Choroid plexus epithelial cell (primary cell): Measurements from ENCODE around the gene ITGAV.
A peak's percentile ranks its signal among the peaks of the same experiment; 100 is the strongest.

Experiments used
- DNase-seq: peaks from one replicate; pipeline ENCODE4 v3.0.0-alpha.2; 2010; ENCODE audit warnings: low read depth
- H3K4me3 ChIP-seq: 2 replicates; pipeline ENCODE4 v1.5.1; 2011; ENCODE audit warnings: low read depth, mild to moderate bottlenecking, control low read depth, low read length, moderate library complexity
- TF ChIP-seq, protein P1 (sequence below): conservative IDR thresholded peaks from 2 replicates; pipeline ENCODE4 v1.5.1; 2011; ENCODE audit warnings: low read depth, mild to moderate bottlenecking, control low read depth, inconsistent platforms, low read length, moderate library complexity

The ITGAV gene

DNA sequence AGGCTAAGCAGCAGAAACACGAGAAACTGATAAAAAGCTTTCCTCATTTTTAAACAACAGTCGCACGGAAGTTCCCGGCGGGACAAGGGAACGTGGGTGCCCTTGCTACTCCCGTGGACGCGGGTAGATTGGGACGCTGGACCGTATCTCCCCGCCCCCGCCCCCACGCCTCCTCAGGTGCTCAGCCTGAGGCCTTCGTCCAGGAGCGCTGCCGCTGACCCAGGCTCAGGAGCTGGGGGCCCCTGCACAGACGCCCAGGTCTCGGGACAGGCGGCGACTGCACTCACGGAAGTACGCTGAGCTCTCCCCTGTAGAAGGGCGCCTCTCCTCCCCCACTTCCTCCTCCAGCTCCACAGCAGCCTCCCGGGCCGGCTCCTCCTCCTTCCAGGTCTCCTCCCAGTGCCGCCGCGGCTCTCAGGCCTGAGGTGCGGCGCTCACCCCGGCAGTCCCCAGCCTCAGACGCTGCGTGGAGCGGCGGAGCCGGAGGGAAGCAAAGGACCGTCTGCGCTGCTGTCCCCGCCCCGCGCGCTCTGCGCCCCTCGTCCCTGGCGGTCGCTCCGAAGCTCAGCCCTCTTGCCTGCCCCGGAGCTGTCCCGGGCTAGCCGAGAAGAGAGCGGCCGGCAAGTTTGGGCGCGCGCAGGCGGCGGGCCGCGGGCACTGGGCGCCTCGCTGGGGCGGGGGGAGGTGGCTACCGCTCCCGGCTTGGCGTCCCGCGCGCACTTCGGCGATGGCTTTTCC is at the start of gene ITGAV:
Gene ITGAV (plus strand): TSS at position 445 of the 738 bp plus-strand sequence. CDS start 283 bp downstream, at position 728.
- peak within 1 kb of the TSS; percentile 91 for H3K4me3 ChIP-seq
- peak; percentile 94 for DNase-seq
- TF ChIP-seq, protein P1, sequence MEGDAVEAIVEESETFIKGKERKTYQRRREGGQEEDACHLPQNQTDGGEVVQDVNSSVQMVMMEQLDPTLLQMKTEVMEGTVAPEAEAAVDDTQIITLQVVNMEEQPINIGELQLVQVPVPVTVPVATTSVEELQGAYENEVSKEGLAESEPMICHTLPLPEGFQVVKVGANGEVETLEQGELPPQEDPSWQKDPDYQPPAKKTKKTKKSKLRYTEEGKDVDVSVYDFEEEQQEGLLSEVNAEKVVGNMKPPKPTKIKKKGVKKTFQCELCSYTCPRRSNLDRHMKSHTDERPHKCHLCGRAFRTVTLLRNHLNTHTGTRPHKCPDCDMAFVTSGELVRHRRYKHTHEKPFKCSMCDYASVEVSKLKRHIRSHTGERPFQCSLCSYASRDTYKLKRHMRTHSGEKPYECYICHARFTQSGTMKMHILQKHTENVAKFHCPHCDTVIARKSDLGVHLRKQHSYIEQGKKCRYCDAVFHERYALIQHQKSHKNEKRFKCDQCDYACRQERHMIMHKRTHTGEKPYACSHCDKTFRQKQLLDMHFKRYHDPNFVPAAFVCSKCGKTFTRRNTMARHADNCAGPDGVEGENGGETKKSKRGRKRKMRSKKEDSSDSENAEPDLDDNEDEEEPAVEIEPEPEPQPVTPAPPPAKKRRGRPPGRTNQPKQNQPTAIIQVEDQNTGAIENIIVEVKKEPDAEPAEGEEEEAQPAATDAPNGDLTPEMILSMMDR = no peak

DNA sequence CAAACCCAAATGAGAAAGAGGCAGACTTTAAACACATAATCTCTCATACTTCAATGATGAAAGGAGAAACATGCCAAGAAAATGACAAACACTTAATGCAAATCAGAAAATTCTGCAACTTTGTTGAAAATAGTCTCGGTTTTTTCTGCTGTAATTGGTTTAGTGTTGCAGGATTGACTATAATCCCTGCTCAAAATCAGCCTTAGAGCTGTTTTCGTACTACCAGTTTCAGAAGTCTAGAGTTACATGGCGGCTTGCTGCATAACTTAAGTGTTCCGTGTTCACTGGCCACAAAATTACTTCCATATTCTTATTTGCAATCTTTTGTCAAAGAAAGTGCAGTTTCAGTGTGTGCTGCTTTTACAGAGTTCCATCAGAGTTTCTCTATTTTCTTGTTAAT is 48.9 kb upstream of the ITGAV start:
- no peak overlapping the region for H3K4me3 ChIP-seq
- TF ChIP-seq, protein P1 = no peak
- DNase-seq = no peak

DNA sequence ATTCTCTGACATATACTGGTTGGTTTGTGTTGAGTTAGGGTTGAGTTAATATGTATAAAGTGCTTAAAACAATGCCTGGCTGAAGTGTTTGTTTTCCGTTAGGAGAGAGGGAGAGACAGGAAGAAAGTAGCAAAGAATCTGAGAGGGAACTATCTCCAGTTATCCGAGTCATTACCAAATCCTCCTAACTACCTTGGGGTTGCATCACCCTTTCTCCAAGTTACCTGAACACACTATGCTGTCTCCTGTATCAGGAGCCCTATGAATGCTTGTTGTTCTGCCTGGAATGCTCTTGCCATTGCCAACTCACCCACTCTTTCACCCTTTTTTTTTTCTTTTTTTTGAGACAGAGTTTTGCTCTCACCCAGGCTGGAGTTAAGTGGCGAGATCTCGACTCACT is 47.9 kb upstream of the ITGAV start:
- TF ChIP-seq, protein P1 = no peak
- DNase-seq = no peak
- H3K4me3 ChIP-seq = no peak overlapping the region

DNA sequence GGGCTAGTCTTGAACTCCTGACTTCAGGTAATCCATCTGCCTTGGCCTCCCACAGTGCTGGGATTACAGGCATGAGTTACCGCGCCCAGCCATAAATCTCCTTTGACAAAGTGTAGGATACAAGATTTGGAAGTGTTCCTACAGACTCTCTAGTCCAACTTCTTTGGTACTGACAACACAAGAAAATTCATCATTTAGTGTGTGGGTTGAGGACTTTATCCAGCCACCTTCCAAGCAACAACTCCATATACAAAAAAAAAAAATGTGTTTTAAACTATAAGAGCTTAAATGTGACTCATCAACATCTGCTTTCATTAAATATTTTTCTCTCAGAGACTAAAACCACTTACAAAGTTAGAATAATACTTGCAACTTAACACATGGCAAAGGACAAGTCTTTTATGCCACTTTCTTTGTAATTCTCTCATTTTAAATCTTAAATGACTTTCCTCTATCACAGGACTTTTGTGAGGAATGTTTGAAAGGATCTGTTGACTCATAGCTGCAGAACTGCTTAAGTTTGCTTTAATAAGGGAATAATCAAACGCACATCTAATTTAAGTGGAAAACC is 46.2 kb upstream of the ITGAV start:
- TF ChIP-seq, protein P1 = no peak
- peak; percentile 58 for DNase-seq
- H3K4me3 ChIP-seq = no peak overlapping the region

DNA sequence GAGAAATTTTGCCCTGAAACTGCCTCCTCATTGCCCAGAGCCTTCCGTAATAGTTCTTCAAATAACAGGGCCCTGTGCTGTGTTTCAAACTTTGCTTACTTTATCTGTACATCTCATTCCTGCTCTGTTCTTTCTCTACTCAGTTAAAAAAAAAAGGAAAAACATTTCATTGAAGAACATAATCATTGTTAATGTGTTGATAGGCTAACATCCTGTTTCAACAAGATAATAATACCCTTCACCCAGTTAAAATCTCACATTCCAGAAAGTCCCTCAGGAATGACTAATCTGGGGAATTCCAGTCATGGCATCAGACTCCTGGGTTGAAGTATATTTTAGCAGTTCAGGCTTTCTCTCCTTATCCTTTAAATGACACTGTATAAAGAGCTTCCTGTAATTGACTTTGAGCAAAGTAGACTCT is 45.6 kb upstream of the ITGAV start:
- DNase-seq = peak; percentile 92
- no peak overlapping the region for H3K4me3 ChIP-seq
- TF ChIP-seq, protein P1 = no peak

DNA sequence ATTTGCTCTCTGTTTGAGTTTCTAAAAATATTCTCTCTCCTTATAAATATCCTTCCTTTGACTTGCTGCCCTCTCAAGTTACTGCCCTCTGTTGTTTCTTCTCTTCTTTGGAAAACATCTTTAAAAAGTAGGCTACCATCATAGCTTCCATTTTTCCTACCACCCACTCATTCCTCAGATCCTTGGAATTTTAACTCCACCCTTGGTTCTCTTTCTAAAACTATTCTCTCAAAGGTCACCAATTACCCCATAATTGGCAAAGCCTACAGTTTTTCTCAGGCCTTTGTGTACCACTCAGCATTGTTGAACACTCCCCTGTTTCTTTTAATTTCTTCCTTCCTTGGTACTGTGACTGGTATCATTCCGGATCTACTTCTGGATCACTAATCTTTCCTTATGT is 43.0 kb upstream of the ITGAV start:
- no peak overlapping the region for H3K4me3 ChIP-seq
- TF ChIP-seq, protein P1 = no peak
- peak; percentile 27 for DNase-seq
